Body of pancreas (tissue), 4 donors: ENCODE measurements around the gene SLC6A9.

Source experiments
- POLR2A ChIP-seq, 3 donors: fragments of 450-650 bp; IDR thresholded peaks; one replicate each; pipeline ENCODE4 v1.6.1; 2016; ENCODE audit warnings: antibody characterized with exemption in 3 of 3, mild to moderate bottlenecking in 2 of 3
- TF ChIP-seq, protein P1 (sequence below), 7 experiments: fragments of 450-650 bp in 4 of 7; fragments of 200-600 bp in 3 of 7; sonication (generic) in 3 of 7; IDR thresholded peaks; one replicate each; pipeline ENCODE4 v1.5.1; 2016 to 2019; ENCODE audit warnings: antibody characterized with exemption in 7 of 7

- TF ChIP-seq, protein P1, sequence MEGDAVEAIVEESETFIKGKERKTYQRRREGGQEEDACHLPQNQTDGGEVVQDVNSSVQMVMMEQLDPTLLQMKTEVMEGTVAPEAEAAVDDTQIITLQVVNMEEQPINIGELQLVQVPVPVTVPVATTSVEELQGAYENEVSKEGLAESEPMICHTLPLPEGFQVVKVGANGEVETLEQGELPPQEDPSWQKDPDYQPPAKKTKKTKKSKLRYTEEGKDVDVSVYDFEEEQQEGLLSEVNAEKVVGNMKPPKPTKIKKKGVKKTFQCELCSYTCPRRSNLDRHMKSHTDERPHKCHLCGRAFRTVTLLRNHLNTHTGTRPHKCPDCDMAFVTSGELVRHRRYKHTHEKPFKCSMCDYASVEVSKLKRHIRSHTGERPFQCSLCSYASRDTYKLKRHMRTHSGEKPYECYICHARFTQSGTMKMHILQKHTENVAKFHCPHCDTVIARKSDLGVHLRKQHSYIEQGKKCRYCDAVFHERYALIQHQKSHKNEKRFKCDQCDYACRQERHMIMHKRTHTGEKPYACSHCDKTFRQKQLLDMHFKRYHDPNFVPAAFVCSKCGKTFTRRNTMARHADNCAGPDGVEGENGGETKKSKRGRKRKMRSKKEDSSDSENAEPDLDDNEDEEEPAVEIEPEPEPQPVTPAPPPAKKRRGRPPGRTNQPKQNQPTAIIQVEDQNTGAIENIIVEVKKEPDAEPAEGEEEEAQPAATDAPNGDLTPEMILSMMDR (IDR thresholded peaks at IDR 0.05), result no peak
- TF ChIP-seq POLR2A (IDR thresholded peaks at IDR 0.05), result no peak
Observed at GRCh38 chr1:44060830-44061267, 29.6 kb upstream of the SLC6A9 start.
